ENCODE data around the gene HOOK2. TPM values are rescaled to one million over a fixed set of nuclear protein-coding genes. Genes with fewer than 3 reads are reported as not detected.

The HOOK2 gene
- total and polyA plus RNA-seq, 9 of the 15 experiments (the other 6 are each of a cell fraction or from before 2014, with no cell fraction given), result 1.3 to 17.2 (median 9.9) TPM

- TF ChIP-seq POLR2H (tag; IDR thresholded peaks at IDR 0.05; ENCODE audit: low read depth), result no peak
- TF ChIP-seq CREB3 (tag; conservative IDR thresholded peaks at IDR 0.05; ENCODE audit: low read depth), result no peak
- no peak for TF ChIP-seq CBFA2T2 (conservative IDR thresholded peaks at IDR 0.05)
- TF ChIP-seq ZKSCAN8 (CRISPR knock-in tag; IDR thresholded peaks at IDR 0.05), result no peak
- TF ChIP-seq KLF16 (IDR thresholded peaks at IDR 0.05), result no peak
- no peak for TF ChIP-seq SAFB2 (IDR thresholded peaks at IDR 0.05; ENCODE audit: borderline replicate concordance, low read depth, low read length, severe bottlenecking)
- TF ChIP-seq, protein P1, sequence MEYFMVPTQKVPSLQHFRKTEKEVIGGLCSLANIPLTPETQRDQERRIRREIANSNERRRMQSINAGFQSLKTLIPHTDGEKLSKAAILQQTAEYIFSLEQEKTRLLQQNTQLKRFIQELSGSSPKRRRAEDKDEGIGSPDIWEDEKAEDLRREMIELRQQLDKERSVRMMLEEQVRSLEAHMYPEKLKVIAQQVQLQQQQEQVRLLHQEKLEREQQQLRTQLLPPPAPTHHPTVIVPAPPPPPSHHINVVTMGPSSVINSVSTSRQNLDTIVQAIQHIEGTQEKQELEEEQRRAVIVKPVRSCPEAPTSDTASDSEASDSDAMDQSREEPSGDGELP (CRISPR knock-in tag; IDR thresholded peaks at IDR 0.05; ENCODE audit: borderline replicate concordance), result peak; percentile 43; the same call in 1 of the 2 replicates
- TF ChIP-seq HIVEP1 (CRISPR knock-in tag; IDR thresholded peaks at IDR 0.05), result no peak
- no peak for TF ChIP-seq CREB5 (CRISPR knock-in tag; IDR thresholded peaks at IDR 0.05)
- TF ChIP-seq, protein P2, sequence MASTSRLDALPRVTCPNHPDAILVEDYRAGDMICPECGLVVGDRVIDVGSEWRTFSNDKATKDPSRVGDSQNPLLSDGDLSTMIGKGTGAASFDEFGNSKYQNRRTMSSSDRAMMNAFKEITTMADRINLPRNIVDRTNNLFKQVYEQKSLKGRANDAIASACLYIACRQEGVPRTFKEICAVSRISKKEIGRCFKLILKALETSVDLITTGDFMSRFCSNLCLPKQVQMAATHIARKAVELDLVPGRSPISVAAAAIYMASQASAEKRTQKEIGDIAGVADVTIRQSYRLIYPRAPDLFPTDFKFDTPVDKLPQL (IDR thresholded peaks at IDR 0.05; ENCODE audit: extremely low read depth, insufficient read length), result no peak
- TF ChIP-seq USF2 (CRISPR knock-in tag; IDR thresholded peaks at IDR 0.05), result peak; percentile 71
- no peak for TF ChIP-seq RBM25 (IDR thresholded peaks at IDR 0.05; ENCODE audit: low read depth, low read length, severe bottlenecking)
- no peak for TF ChIP-seq TAF7 (tag; IDR thresholded peaks at IDR 0.05)
- TF ChIP-seq KDM1A (IDR thresholded peaks at IDR 0.05), result peak; percentile 31 to 49; a peak in 3 of 4 replicates
- TF ChIP-seq POLR3A (IDR thresholded peaks at IDR 0.05; ENCODE audit: borderline replicate concordance, extremely low read depth, insufficient read depth, insufficient read length), result no peak
- no peak for TF ChIP-seq CBX1 (IDR thresholded peaks at IDR 0.05; ENCODE audit: low read depth)
- TF ChIP-seq MAFK (IDR thresholded peaks at IDR 0.05; ENCODE audit: low read length), result no peak
- TF ChIP-seq SNIP1 (IDR thresholded peaks at IDR 0.05; ENCODE audit: low read depth), result no peak
- TF ChIP-seq ZNF134 (CRISPR knock-in tag; conservative IDR thresholded peaks at IDR 0.05), result no peak
- no peak for TF ChIP-seq NKRF (IDR thresholded peaks at IDR 0.05; ENCODE audit: borderline replicate concordance)
- TF ChIP-seq MEF2A (IDR thresholded peaks at IDR 0.05; ENCODE audit: control insufficient read depth, low read depth, low read length), result no peak
- TF ChIP-seq ETV1 (tag; conservative IDR thresholded peaks at IDR 0.05; ENCODE audit: low read depth), result no peak
Measured at GRCh38 chr19:12756150-12756883, 19.0 kb downstream of the HOOK2 start (continued).
